ENCODE measurements around the gene FRMD4A.

The FRMD4A gene

DNA sequence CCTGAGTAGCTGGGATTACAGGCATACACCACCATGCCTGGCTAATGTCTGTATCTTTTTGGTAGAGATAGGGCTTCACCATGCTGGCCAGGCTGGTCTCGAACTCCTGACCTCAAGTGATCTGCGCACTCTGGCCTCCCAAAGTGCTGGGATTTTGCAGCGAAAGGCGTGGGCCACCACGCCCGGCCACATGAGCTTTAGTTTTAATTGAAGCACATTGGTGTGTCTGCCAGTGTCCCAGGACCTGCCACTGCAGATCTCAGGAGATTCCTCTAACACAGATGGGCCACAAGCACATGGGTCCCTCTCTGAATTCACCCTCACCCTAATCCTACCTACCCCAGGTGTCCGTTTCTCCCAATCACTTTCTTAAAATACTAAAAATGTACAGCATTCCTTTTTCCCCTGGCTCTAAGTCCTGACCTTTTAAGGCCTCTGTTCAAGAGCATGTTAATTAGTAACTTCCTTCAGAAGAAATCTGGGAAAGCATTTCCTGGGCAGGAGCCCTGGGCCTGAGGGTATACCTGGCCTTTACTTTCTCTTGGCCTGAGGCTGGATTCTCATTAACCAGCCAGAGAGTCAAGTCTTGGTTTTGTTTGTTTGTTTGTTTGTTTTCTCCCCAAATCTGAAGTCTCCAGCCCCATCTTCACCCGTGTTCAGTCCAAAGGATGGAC is 661.4 kb downstream of the FRMD4A start:
- peak; percentile 78 for DNase-seq (ENCODE audit: low spot score)

DNA sequence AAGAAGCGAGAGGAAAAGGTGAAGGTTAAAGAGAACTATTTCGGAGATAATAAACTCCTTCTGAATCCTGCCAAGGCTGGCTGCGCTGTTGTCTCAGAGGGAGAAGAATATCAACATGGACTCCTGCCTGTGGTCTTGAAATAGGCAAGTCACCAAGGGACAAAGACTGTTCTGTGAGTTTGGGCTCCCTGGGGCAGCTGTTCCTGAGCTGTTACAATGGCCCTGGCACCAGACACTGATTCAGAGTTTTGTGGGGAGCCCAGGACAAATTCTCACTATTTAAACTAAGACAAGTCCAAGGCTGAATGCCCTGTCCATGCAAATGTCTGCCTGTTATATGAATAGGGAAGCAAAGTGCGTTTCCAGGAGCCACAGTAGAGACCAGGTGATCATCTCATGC is 662.6 kb downstream of the FRMD4A start:
- no peak for DNase-seq (ENCODE audit: low spot score)

DNA sequence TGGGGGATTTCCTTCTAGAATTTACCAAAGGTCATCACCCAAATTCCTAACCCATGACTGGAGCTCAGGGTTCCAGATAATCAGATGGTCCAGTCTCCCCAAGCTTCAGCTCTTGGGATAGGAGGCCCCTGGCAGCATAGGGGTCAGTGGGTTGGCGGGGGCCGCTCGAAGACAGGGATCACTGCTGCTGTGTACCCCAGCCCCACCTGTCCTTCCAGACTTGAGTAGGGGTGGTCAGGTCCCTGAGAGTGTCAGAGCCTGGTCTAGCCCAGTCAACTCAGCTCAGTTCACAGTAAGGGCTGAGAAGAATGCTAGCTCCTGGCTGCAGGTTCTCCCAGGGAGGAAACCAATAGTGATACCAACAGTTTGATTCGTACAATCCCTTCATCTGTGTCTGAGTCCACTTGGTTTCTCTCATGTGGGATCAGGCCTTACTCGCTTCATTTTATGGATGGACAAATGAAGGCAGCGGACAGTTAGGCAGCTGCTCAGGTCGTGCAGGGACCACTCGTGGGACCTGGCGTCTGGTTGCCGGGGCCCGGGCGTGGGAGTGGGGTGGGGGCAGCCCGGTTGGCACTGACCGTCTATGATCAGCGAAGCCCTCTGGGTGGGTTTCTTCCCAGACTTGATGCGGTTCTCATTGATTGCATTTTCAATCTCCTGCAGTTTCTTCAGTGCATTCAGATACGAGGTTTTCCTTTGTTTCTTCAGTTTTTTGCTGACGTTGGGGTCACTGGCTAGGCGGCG is 665.0 kb downstream of the FRMD4A start:
- DNase-seq (ENCODE audit: low spot score) = no peak

DNA sequence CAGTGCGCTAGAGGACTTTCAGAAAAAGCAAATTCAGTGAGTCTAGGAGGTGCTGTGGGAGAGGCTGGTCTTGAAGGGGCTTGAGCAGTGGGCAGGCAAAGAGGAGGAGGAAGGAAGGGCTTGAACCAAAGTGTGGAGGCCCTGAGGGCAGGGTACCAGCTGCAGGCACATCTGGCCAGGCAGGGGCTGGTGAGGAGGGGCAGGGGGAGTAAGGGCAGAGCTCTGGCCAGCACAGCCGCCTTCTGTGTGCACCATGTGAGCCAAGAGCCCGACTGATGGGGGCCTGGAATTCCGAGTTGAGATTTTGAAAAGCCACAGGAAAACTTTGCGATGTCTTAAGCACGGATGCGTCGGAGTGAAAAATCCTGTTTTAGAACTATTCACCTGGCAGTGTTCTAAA is 669.5 kb downstream of the FRMD4A start:
- no peak for DNase-seq (ENCODE audit: low spot score)

DNA sequence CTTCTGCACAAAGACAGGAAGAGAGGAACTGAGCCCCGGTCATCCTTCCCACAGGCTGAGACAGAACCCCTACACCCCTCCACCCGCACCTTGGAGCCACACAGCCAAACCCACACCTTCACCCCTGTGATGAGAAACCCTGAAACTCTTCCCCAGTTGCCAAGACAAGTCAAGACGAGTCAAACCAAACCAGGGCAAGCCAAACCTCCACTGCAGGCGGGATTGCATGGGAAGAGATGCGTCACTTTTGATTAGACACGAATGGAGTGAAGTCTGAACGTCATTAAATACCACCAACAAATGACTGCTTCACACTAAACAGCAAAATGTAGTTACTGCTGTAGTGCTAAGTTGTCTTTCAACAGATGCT is 670.2 kb downstream of the FRMD4A start:
- DNase-seq (ENCODE audit: low spot score) = no peak

DNA sequence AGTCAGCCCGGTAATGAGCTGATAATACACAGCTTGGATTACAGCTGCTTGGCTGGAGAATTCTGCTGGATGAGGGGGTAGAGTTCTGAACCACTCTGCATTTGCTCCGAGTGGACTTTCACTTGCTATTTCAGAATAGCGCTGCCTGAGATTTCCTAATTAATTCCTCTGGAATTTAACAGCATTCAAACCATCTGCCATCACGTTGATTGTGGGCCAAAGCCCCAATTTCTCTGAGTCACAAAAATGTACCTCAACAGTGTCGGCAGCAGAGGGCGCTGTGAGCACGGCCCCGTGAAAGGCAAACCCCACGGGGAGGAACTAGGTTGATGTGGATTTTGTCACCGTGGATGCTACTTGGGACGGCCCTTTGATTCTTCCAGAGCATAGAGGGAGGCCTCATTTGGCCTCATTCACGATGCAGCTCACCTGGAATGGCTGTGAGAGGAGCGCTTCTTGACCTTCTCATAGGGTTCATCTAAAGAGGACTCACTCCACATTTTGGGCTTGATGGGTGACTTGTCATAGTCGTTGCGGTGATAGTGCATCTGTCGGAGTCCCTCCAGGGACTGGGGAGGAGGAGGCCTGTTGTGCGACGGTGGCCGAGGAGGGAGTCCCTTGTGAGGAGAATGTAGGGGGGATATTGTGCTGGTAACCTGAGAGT is 670.7 kb downstream of the FRMD4A start:
- peak; percentile 50 for DNase-seq (ENCODE audit: low spot score)

DNA sequence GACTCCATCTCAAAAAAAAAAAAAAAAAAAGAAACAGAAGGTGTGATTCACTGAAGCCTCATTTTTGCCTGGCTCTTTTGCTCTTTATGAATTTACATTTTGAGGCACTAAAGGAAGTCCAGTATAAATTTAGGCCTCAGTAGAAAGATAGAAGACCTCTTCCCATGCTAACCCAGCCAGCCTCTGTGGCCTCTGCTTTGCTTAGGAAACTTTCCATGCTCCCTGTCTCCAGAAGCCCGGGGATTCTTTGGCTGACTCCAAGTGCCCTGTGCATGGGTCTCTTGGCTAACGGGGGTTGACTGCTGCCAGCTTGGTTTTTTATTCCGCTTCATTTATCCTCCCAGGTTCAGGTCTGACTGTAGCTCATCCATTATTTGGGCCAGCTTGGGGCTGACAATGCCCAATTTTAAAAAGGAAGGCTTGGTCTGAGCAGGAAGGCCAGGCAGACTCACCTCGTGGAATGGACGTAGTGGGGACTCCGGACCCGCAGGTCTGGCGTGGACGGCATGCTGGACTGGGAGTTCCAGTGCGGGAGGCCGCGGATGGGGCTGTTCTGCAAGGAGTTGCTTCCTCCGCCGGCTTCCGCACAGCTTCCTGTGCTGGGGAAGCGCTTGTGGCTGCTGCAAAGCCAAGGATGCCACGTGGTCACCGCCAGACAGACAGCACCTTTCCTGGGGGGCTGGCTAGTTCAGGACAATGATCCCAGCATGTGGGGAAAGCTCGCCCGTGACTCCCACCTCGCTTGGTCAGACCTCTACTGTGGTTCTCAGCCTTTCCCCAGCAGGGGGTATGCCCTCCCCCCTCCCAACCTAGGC is 671.6 kb downstream of the FRMD4A start:
- DNase-seq (ENCODE audit: low spot score) = no peak

DNA sequence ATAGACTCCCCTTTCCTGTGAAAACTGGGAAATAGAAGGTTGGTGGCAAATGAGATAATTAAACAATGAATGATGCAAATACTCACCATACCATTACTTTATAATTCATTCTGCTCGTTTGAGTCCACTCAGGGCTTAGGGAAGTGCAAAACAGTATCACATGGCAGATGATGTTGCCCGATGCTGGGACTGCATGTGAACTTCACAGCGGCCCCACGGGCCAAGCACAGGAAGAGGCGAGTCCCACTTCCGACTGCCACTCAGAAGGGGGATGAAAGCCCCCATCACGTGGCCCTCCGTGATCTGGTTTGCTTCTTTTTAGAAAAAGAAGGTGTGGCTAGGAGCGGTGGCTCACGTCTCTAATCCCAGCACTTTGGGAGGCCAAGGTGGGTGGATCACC is 672.5 kb downstream of the FRMD4A start:
- no peak for DNase-seq (ENCODE audit: low spot score)

DNA sequence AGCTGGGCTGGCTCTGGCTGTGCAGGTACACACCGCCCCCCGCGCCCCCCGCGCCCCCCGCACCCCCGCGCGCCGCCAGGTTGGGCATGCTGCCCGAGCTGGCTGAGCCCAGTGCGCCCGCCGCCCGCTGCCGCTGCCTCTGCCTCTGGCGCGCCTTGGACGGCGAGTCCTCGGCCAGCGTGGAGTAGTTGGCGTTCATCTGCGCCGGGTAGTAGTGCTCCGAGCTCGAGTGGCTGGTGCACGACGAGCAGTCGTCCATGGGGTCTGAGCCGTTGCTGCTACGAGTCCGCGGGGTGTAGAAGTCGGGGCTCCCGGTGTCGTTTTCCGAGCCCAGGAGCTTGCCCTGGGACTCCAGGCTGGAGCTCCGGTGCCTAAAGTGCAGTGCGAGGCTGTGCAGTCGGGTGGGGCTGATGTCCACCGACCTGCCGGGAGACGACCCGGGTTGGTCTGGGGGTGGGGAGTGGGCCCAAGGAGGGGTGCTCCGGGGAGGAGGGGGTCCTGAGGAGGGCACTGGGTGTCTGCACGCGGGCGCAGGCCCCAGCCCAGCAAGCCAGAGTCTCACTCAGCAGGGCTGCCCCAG is 673.5 kb downstream of the FRMD4A start:
- no peak for DNase-seq (ENCODE audit: low spot score)

DNA sequence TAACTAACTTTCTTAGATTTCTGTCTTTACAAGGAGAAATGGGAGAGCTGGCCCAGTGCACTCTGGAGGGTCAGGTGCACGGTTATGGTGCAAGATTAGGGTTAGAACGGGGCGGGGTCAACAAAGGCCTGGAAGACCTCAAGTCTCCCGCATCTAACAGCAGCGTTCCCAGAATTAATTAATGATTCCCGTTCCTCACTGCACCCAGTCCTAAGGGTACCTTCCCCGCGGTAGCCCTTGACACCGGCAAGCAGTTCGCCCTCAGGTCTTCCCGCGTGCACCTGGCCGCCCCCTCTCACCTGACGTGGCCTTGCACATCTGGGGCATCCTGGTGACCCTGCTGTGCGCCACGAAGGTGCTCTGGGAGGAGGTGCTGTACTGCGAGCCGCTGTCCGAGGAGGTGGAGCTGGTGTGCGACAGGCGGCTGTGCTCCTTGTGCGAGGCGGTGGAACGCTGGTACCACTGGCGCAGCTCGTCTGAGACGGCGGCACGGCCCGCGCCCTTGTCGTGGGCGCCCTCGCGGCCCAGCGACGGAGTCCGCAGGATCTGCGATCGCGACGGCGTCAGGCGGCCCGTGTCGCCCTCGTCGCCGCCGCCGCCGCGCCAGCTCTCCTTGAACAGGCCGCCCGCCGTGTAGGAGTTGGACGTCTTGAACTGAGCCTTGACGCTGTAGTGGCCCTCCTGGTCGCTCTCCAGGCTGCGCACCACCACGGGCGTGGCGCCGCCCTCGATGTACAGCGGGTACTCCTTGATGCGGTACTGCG is 674.2 kb downstream of the FRMD4A start:
- DNase-seq (ENCODE audit: low spot score) = no peak

DNA sequence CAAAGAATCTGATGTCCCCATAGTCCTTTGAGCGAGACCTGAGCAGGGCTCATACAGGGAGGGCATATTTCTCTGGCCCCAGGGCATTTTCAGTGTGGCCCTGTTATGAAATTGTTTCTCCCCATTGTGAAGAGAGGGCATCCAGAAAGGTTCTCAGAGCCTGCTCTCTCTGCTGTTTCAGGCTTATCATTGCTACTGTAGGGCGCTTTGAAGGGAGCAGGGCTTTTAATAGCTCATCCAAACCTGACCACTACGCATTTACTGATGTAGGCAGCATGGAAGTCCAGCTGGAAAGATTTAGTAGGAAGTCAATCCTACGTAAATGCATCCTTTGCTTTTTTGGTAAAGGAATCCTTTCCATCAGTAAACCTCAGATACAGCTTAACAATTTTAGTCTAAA is 675.9 kb downstream of the FRMD4A start:
- DNase-seq (ENCODE audit: low spot score) = no peak

DNA sequence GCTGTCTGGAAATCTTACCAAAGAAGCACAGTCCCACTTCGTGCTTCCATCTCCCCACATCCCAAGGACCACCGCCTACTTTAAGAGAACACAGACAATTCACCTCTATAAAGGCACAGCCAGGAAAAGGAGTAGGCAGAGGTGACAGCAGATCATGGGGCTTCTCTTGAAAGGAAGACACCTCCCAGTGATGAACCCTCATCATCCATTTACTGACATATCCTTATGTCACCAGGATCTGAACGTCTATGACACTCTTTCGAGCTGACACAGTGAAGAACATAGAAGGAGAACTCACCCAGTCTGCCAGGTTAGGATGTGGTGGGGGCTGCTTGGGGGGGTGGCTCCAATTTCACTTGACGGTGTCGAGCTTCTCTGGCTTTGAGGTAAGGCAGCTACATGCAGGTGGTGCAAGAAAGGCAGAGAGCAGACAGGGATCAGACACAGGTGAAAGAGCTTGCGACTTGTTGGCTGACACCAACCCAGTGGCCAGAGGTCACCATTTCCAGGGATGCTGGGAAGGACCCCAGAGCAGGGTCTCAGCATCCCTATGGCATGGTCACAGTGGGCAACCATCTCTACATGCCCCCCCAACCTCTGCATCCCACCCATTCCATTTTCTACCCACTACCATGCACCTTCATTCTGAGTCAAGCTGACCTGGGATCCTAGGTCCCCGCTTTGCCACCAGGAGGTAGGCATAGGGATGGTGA is 676.5 kb downstream of the FRMD4A start:
- DNase-seq (ENCODE audit: low spot score) = no peak

DNA sequence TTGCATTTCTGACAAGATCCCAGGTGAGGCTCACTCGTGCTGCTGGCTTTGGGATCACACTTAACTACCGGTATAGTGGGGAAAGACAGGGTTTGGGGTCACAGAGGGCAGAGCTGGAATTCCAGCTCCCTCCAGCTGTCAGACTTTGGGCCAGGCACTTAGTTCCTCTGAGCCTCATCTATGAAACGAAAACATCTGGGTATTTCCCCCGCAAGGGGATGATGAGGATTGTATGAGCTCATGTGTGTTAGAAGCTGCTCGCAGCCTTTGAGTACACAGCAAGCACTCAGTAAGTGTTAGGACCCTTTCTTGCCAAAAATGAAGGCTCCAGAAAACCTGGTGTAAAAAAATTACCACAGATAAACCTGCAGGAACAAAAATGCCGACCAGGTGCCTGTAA is 677.9 kb downstream of the FRMD4A start:
- DNase-seq (ENCODE audit: low spot score) = no peak

DNA sequence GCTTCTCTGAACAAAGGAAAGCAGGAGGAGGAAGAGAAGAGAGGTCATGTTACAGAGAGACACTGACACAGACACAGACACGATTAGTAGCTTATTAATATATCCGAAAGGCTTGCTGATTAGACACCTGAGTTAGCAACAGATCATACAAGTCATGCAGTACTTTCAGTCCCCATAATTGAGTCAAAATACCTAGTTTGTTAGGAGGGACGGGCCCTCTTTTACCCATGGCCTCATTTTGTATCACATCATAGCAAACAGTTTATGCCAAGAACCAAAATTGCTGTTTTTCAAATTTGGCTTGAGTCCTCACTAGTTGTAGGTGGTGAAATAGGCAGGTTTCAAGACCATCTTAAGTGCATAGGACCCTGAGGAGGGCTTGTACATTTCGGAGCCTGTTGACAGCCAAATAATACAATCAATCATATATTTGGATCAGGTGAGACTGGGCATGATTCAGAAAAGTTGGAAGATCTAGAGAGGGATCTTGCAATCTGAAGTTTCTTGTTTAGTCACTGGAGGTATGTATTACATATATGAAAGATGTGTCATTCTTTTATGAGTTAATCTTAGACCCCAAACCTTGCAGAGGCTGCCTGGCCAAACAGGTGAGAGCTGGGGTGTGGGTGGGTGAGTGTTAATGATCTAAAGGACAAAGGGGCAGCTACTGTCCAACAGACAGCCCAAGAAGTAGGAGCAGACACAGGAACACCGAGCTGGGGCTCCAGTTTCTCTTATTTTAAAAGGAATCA is 678.6 kb downstream of the FRMD4A start:
- DNase-seq (ENCODE audit: low spot score) = peak; percentile 26

DNA sequence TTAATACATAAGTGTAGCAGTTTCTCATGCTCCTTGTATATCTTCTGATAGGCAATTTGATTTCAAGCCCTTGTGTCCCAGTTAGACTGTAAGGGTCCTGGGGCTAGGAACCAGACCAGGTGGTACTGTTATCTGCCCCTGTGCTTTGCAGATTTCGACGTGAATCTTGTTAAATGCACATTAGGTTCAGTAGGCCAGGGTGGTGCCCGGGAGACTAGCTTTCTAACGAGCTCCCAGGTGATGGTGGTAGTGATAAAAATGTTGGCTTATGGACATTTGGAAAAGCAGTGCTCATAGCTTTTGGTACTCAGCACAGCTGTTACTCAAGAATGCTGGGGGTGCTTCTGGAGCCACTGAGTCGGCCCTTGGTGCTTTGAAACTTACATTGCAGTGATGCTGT is 679.8 kb downstream of the FRMD4A start:
- DNase-seq (ENCODE audit: low spot score) = no peak

DNA sequence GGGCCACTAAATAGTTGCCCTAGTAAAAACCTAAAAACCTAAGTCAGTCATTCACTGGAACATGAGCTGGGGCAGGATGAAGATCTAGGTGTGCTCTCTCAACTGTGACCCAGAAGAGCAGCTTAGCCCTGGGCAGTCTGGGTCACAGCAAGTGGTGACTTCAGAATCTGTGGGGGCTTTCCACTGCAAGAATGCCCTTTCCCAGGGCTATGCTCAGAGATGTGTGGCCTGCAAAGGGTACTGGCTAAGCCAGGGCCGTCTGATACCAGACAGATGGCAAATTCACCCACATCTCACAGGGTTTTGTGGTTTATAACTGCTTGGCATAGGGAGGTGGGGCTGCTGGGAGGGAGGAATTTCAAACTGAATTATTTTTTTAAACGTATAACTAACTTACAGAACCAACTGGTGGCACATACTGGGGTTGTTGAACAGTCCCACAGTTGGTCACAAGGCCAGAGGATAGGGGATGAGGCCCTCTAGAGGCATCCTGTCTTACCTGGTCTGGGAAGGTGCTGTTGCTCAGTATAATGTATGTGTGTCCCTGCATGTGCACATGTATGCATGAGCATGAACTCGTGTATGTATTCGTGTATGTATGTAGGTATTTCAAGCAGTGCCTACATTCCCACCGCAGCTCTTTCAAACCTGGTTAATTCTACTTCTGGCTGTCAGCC is 680.7 kb downstream of the FRMD4A start:
- peak; percentile 59 for DNase-seq (ENCODE audit: low spot score)

DNA sequence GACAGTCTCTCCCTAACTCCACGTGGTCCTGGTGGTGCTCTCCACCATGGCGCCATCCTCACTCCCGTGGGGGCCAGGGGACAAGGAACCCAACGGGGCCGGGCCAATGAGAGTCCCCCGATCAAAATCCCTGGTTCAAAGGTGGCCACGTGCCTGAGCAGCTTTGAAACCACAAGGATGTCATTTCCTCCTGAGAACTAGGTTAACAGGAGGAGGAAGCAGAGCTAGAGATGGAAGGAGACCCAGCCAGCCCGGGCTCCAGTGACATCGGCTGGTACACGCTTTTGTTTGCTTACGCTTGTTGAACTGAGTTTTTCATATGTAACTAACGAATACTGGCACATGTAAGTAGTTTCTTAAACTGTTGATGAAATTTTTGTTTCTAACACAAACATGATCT is 682.3 kb downstream of the FRMD4A start:
- DNase-seq (ENCODE audit: low spot score) = no peak

DNA sequence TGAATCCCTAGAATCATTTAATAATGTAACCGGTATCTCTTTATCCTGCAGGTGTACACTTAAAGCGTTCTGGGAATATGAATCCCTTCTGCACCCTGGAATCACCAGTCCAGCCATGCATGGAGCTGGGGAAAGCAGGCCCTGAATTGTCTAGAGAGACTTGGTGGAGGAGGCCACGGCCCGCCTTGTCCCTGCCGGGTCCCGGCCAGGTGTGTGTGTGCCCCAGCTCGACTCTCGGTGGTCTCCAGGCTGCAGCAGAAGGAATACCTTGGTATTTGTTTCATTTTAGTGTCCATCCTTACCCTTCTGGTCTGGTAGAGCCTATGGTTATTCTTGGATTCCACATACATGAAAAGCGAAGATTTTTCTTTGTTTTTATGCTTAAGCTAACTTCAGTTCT is 685.9 kb downstream of the FRMD4A start:
- no peak for DNase-seq (ENCODE audit: low spot score)

DNA sequence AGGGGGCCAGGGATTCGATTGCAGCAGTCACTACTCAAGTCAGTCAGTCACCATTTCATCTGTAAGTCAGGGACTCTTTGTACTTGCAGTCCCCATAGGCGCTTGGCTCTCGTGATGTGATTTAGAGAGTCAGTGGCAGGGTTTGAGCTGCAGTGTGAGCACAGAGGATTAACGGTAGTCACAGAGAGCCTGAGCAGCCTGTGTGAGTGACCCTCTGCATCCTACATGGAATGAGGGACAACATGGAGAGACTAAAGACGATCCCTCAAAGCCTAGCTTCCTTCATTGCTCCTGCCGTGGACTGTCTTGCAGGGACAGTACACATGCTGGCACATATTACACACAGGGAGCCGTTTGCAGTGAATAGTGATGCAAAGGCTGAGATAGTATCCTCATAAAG is 687.7 kb downstream of the FRMD4A start:
- no peak for DNase-seq (ENCODE audit: low spot score)
